HepG2 (cell line): ENCODE data around the gene HSF4. TPM values are rescaled to one million over a fixed set of nuclear protein-coding genes. Genes with fewer than 3 reads are reported as not detected.
A peak's percentile ranks its signal among the peaks of the same experiment; 100 is the strongest.

Experiments
- ATAC-seq: fragments of 200-7000 bp; cut with Tn5 transposase; 3 replicates; pipeline ENCODE4 v1.9.1; 2020; ENCODE audit warnings: mild to moderate bottlenecking, moderate library complexity
- BruUV-seq: library from RNA; stranded (reverse); fragments of 400-500 nt; replicated peaks from 2 replicates; lab custom pipeline; 2021; lab: Mats Ljungman, UMichigan
- CTCF ChIA-PET: fragments of 300-600 bp; formaldehyde crosslinking; extraction: SDS; loops from one replicate; lab custom pipeline; 2021; ENCODE audit warnings: low total read pairs, inconsistent platforms, low intra/inter-chr PET ratio; lab: Yijun Ruan, JAX
- POLR2A ChIA-PET: fragments of 350-600 bp; sonication (Branson Sonifier 250); formaldehyde crosslinking; loops from one replicate; lab custom pipeline; 2020; ENCODE audit warnings: antibody characterized with exemption, inconsistent platforms; lab: Yijun Ruan, JAX
- DNase-seq: peaks from one replicate; pipeline ENCODE4 v3.0.0-alpha.2; 2015; ENCODE audit warnings: low spot score
- FAIRE-seq: peaks from 3 replicates; lab custom pipeline; 2011; peaks lifted over from hg19 to GRCh38; lab: Jason Lieb, UNC
- H2AFZ ChIP-seq: one replicate; pipeline ENCODE4 v1.6.1; 2011; ENCODE audit warnings: low read length, inconsistent platforms
- H3K27ac ChIP-seq: fragments of 300-600 bp; 3 replicates; pipeline ENCODE4 v1.8.0; 2011; ENCODE audit warnings: mixed run types, mild to moderate bottlenecking, mixed read lengths, low read length, inconsistent platforms; ENCODE audit not compliant: insufficient read depth; ENCODE audit errors: extremely low read length
- H3K27me3 ChIP-seq, 2 experiments: fragments of 200-600 bp in 1 of 2; 2 replicates in 1 of 2; 3 replicates in 1 of 2; pipeline versions ENCODE4 v1.6.0 to v1.8.0; 2011; ENCODE audit warnings: low read length in 2 of 2, mild to moderate bottlenecking in 2 of 2, moderate library complexity in 2 of 2, inconsistent platforms in 1 of 2; ENCODE audit not compliant: insufficient read depth in 2 of 2, control insufficient read depth in 1 of 2
- H3K36me3 ChIP-seq, 2 experiments: fragments of 200-600 bp in 1 of 2; replicated peaks in 1 of 2; 2 replicates in 1 of 2; 3 replicates in 1 of 2; pipeline versions ENCODE4 v1.5.1 to v1.8.0; 2011; ENCODE audit warnings: low read length in 2 of 2, inconsistent platforms in 1 of 2; ENCODE audit not compliant: insufficient read depth in 2 of 2, control insufficient read depth in 1 of 2
- H3K4me1 ChIP-seq: 2 replicates; pipeline ENCODE4 v1.5.1; 2012; ENCODE audit warnings: low read length, inconsistent platforms; ENCODE audit not compliant: insufficient read depth
- H3K4me2 ChIP-seq: 2 replicates; pipeline ENCODE4 v1.6.0; 2011; ENCODE audit warnings: low read depth, low read length, inconsistent platforms
- H3K4me3 ChIP-seq, 3 experiments: fragments of 200-600 bp in 1 of 3; sonication (generic), shearing (Covaris generic) in 1 of 3; replicated peaks in 1 of 3; 2 replicates each; pipeline ENCODE4 v1.5.1; 2011 to 2016; ENCODE audit warnings: low read length in 3 of 3, inconsistent platforms in 2 of 3, low read depth in 2 of 3, mild to moderate bottlenecking in 2 of 3, control low read depth in 1 of 3, mixed read lengths in 1 of 3; ENCODE audit not compliant: insufficient read depth in 1 of 3
- H3K79me2 ChIP-seq: one replicate; pipeline ENCODE4 v1.6.1; 2011; ENCODE audit warnings: low read length, inconsistent platforms; ENCODE audit not compliant: insufficient read depth
- H3K9ac ChIP-seq: 2 replicates; pipeline ENCODE4 v1.6.0; 2011; ENCODE audit warnings: mild to moderate bottlenecking, low read depth, low read length, inconsistent platforms; ENCODE audit not compliant: insufficient read depth
- H3K9me3 ChIP-seq: 2 replicates; pipeline ENCODE4 v1.5.1; 2012; ENCODE audit warnings: mild to moderate bottlenecking, low read length
- H4K20me1 ChIP-seq: 2 replicates; pipeline ENCODE4 v1.6.0; 2011; ENCODE audit warnings: inconsistent platforms, mild to moderate bottlenecking, low read length, moderate library complexity; ENCODE audit not compliant: insufficient read depth
- HCFC1 ChIP-seq: fragments of 150-350 bp; IDR thresholded peaks from 2 replicates; pipeline ENCODE4 v1.6.1; 2014; ENCODE audit warnings: low read depth, low read length
- HDAC2 ChIP-seq: sonication (generic); formaldehyde crosslinking; IDR thresholded peaks from 2 replicates; pipeline ENCODE4 v1.4.0; 2020; ENCODE audit warnings: missing genetic modification reagents
- IRF2 ChIP-seq: IDR thresholded peaks from 2 replicates; pipeline ENCODE4 v1.6.1; 2018; ENCODE audit warnings: missing genetic modification reagents, missing compliant biosample characterization
- IRX3 ChIP-seq: sonication (generic); formaldehyde crosslinking; IDR thresholded peaks from 2 replicates; pipeline ENCODE4 v1.8.1; 2023; ENCODE audit warnings: mild to moderate bottlenecking, low read depth, missing genetic modification reagents, borderline replicate concordance
- MTA3 ChIP-seq: sonication (generic); formaldehyde crosslinking; IDR thresholded peaks from 2 replicates; pipeline ENCODE4 v1.4.0; 2020; ENCODE audit warnings: missing genetic modification reagents
- ZMYM2 ChIP-seq: sonication (generic); formaldehyde crosslinking; IDR thresholded peaks from 2 replicates; pipeline ENCODE4 v1.8.0; 2022; ENCODE audit warnings: mild to moderate bottlenecking, missing genetic modification reagents
- ZMYM3 ChIP-seq: sonication (generic); formaldehyde crosslinking; IDR thresholded peaks from 2 replicates; pipeline ENCODE4 v1.5.1; 2020; ENCODE audit warnings: mild to moderate bottlenecking, missing genetic modification reagents
- ZNF121 ChIP-seq: sonication (generic); formaldehyde crosslinking; IDR thresholded peaks from 2 replicates; pipeline ENCODE4 v1.5.0; 2020; ENCODE audit warnings: mild to moderate bottlenecking, missing genetic modification reagents
- ZNF207 ChIP-seq: fragments of 450-650 bp; IDR thresholded peaks from 2 replicates; pipeline ENCODE4 v1.6.1; 2016; ENCODE audit warnings: antibody characterized with exemption, borderline replicate concordance
- ZNF253 ChIP-seq: sonication (generic); formaldehyde crosslinking; IDR thresholded peaks from 2 replicates; pipeline ENCODE4 v1.8.0; 2022; ENCODE audit warnings: mild to moderate bottlenecking, missing genetic modification reagents, borderline replicate concordance
- ZNF407 ChIP-seq: sonication (generic); formaldehyde crosslinking; IDR thresholded peaks from one replicate; pipeline ENCODE4 v1.5.1; 2020; ENCODE audit warnings: mild to moderate bottlenecking, missing genetic modification reagents; ENCODE audit errors: not compliant biosample characterization
- ZNF441 ChIP-seq: sonication (generic); formaldehyde crosslinking; IDR thresholded peaks from 2 replicates; pipeline ENCODE4 v1.7.0; 2021; ENCODE audit warnings: missing genetic modification reagents, borderline replicate concordance
- ZNF501 ChIP-seq: sonication (generic); formaldehyde crosslinking; IDR thresholded peaks from 2 replicates; pipeline ENCODE4 v1.5.1; 2020; ENCODE audit warnings: mild to moderate bottlenecking, moderate library complexity, missing genetic modification reagents
- WGBS: methylation state at CpG from one replicate; pipeline ENCODE4 v1.1.6; 2017; ENCODE audit warnings: low lambda C conversion rate; 5-methylcytosine and 5-hydroxymethylcytosine counted together
- in situ Hi-C: cut with HindIII; loops from 2 replicates; pipeline ENCODE4 v1.10.0; 2017; ENCODE audit warnings: low pct_unique_long_range_greater_than_20kb; ENCODE audit not compliant: extremely low pct_ligation_motif_present
- intact Hi-C: fragments of 100-400 bp; cut with micrococcal nuclease; formaldehyde crosslinking; loops from one replicate; pipeline ENCODE4 v1.10.0; 2022; ENCODE audit not compliant: unreplicated experiment
- polyA plus RNA-seq, 8 experiments: library from polyadenylated mRNA; depleted of rRNA in 3 of 8; stranded (reverse) in 7 of 8; unstranded in 1 of 8; fragments of >200 nt; fragmentation: Illumina TruSeq in 4 of 8; extraction: Trizol in 4 of 8; gene quantifications; 2 replicates each; pipeline versions ENCODE4 v1.2.1 to v1.2.3, GENCODE V29; 2011 to 2016; ENCODE audit warnings: low read depth in 4 of 8, missing spikeins in 1 of 8, mixed read lengths in 1 of 8; ENCODE audit not compliant: insufficient read depth in 1 of 8
- total RNA-seq, 5 experiments: library from RNA; depleted of rRNA; stranded (reverse); fragments of >200 nt; fragmentation: Illumina TruSeq; extraction: Trizol; gene quantifications; 2 replicates each; pipeline ENCODE4 v1.2.3, GENCODE V29; 2016; ENCODE audit warnings: low read depth in 1 of 5
- TF ChIP-seq, protein P1 (sequence below): sonication (generic); formaldehyde crosslinking; IDR thresholded peaks from 2 replicates; pipeline ENCODE4 v1.4.0; 2020; ENCODE audit warnings: mild to moderate bottlenecking, missing genetic modification reagents

The HSF4 gene
- total and polyA plus RNA-seq, 2 of the 13 experiments (the other 11 are each of a cell fraction or from before 2014, with no cell fraction given) = 3.5 to 16.9 TPM

DNA sequence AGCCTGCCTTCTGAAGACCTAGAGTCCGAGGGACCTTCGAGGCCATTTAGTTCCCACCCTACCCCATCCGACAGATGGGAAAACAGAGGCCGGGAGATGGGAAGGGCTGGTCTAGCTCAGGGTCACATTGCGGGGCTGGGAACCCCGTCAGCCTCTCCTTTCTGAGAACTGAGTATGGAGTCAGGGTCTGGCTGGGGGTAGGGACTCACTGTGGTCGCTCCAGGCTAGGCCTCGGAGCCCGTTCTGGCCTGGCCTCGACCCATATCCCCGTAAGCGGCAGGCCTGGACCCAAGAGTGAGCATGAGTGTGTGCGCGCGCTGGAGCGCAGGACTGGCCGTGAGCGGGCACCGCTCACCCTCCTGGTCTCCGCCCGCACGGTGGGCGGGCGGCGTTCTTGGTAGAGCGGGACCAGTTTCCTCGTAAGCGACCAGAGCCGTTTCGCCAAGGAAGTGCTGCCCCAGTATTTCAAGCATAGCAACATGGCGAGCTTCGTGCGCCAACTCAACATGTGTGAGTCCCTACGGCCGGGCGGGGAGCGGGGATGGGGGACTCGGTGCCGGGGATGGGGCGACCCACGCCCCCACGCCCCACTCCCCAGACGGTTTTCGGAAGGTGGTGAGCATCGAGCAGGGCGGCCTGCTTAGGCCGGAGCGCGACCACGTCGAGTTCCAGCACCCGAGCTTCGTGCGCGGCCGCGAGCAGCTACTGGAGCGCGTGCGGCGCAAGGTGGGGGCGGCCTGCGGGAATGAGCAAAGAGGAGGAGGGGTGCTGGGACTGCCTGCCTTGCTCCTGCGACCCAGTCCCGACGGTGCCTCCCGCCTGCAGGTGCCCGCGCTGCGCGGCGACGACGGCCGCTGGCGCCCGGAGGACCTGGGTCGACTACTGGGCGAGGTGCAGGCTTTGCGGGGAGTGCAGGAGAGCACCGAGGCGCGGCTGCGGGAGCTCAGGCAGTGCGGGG is 855 bp downstream of the HSF4 start:
- Histone ChIP-seq H3K9me3 (no peaks in the 10 kb centered on the region), H3K4me1 (peaks cover 47% of the 10 kb centered on the region), H3K4me3 (peak overlapping the region in 1 of 3 experiments; percentile 70; a peak in 1 of 6 replicates), H3K9ac (peak overlapping the region; percentile 57; the same call in 1 of the 2 replicates), H3K27me3 (peaks cover 9 to 40% of the 10 kb centered on the region in 2 experiments), H3K79me2 (no peaks in the 10 kb centered on the region), H2AFZ (no peak overlapping the region), H3K36me3 (no peaks in the 10 kb centered on the region), H3K27ac (no peak overlapping the region), H4K20me1 (no peaks in the 10 kb centered on the region), H3K4me2 (peak overlapping the region; percentile 80)
- intact Hi-C loops = no loop called here
- FAIRE-seq = no peak
- ChIA-PET CTCF (no interaction called here), POLR2A (no interaction called here)
- BruUV-seq = no TSS peak
- 88% methylated on average over 77 of the region's 85 CpGs for WGBS
- DNase-seq = no peak
- in situ Hi-C loops = no loop called here
- ATAC-seq = no peak
- TF ChIP-seq HDAC2 (CRISPR knock-in tag) (no peak), HCFC1 (no peak), ZNF501 (CRISPR knock-in tag) (0 out of 2 replicates have a peak, but pooled peaks have one; percentile 15), ZMYM3 (CRISPR knock-in tag) (peak; percentile 75), MTA3 (CRISPR knock-in tag) (no peak), ZNF207 (no peak), IRF2 (CRISPR knock-in tag) (no peak), ZMYM2 (CRISPR knock-in tag) (peak; percentile 67; the same call in 1 of the 2 replicates), ZNF253 (CRISPR knock-in tag) (no peak), ZNF121 (CRISPR knock-in tag) (no peak), ZNF441 (CRISPR knock-in tag) (no peak), ZNF407 (CRISPR knock-in tag) (no peak), IRX3 (CRISPR knock-in tag) (no peak)
- TF ChIP-seq, protein P1, sequence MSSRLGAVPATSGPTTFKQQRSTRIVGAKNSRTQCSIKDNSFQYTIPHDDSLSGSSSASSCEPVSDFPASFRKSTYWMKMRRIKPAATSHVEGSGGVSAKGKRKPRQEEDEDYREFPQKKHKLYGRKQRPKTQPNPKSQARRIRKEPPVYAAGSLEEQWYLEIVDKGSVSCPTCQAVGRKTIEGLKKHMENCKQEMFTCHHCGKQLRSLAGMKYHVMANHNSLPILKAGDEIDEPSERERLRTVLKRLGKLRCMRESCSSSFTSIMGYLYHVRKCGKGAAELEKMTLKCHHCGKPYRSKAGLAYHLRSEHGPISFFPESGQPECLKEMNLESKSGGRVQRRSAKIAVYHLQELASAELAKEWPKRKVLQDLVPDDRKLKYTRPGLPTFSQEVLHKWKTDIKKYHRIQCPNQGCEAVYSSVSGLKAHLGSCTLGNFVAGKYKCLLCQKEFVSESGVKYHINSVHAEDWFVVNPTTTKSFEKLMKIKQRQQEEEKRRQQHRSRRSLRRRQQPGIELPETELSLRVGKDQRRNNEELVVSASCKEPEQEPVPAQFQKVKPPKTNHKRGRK (CRISPR knock-in tag) = no peak
